SHP77 treated with DMSO at 0.1 percent for 48 hours (cell line): ENCODE results near the gene RASSF4.

Experiments used
- DNase-seq: peaks from one replicate; lab custom pipeline; 2025; lab: John Stamatoyannopoulos, UW

The RASSF4 gene

DNA sequence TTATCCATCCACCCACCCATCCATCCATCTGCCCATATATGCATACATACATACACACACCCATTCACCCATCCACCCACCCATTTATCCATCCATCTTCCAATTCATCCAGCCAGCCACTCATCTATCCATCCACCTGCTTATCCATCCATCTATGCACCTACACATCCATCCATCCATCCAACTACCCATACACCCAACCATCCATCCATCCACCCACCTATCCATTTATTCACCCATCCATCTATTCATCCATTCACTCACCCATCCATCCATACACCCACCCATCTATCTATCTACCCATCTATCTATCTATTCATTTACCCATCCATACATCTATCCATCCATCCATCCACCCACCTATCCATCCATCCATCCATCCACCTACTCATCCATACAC is 31.1 kb upstream of the RASSF4 start:
- DNase-seq: no peak

GRCh38 chr10:44929356-44930255 is 30.0 kb upstream of the RASSF4 start:
- no peak for DNase-seq

DNA sequence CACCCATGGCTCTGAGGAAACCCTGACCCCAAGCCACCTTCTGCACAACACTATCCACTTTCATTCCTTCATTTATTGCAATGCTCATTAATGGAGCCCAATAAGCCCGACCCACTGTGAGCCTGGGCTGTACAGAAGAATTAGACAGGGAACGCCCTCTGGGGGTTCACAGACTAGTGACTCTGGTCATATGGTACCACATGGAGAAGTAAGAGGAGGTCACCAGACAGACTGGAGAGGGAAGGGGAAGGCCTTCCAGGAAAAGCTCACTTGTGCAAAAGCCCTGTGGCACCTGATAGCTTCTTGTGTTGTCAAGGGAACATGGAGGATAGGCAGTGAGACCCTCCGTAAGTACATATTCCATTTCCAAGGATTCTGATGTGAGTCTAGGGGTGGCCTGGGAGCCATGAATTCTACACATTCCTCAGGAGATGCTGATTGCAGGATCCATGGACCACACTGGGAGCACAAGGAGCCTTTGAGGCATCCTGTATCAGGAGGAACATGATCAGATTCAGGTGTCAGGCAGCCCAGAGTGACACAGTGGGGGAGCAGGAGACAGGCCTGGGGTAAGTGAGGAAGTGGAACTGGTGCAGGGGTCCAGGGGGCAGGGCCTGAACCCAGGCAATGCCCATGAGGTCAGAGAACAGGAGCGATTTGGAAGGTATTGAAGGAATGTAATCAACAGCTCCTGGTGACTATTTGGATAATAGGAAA is 28.5 kb upstream of the RASSF4 start:
- DNase-seq: no peak

DNA sequence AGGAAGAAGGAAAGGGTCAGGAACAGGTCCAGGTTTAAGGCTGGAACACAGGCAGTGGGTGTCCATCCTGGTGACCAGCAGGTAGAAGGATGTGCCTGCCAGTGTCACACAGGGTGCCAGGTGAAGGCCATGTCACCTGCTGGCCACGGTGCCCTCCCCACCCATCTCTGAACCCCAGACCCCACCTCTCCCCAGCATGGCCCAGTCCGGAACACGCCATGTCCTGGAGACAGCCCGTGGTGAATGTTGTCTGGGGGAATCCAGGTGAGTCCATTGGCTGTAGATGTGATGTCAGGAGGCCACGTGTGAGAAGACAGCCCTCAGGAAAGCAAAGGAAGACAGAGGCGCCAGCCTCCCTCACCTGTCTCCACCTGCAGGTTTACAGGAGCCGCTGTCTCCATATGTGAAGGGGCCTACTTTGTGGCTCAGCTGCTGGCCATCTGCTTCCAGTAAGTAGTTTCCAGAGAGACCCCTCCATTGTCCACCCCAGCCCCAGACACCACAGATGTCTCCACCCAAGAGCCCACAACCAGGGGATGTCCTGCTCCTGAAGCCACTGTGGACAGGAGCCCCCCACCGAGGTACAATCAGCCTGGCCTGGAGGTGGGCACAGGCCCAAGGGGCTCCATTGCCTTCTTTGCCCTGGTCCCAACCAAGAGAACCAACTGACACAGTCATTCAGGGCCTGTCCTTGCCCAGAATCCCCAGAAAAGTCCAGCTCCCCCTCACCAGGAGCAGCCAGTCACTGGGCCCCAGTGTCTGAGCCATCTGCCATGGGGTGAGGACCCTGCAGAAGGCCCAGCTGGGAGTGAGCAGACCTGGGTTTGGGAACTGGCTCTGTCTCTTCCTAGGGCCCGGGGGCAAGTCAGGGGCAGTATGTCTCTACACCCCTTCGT is 27.7 kb upstream of the RASSF4 start:
- DNase-seq: no peak

DNA sequence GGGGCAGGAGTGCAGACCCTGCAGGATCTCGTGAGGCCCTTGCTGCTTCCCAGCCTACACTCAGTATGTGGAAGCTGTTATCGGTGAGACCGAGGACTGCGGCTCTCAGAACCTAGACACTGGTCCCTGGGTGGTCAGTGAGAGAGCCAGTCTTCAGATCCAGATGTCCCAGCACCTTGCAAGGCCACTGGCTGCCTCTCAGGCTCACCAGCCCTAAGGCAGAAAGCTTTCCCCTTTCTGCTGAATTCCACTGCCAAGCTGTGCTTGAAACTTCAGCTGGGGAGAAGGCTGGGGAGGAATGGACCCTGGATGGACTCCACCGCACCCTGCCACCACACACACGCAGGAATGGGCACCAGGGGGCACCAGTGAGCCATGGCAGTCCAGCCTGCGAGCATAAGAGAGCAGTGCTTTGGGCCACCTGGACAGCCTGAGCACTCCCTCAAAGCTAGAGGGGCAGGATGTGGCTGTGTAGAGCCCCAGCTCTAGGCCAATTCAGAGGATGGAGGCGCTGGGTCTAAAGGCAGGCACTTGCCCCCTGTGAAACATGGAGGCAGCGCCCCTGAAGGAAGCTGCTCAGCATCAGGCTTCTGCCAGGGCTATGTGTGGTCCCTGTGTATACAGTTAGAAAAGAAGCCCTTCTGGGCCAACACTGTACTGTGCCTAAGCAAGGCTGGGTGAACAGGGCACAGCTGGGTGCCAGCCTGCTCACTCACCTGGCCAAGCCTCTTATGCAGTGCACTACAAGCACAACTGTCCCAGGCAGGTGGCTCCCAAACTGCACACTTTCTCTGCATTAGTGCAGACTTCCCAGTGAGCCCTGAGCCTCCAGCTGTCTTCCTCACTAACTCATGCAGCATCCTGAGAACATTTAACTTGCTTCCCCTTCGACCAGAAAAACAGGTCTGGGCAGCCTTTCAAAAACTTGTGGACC is 26.8 kb upstream of the RASSF4 start:
- DNase-seq: no peak

GRCh38 chr10:44933451-44934321 is 25.9 kb upstream of the RASSF4 start:
- no peak for DNase-seq

GRCh38 chr10:44934416-44935200 is 25.0 kb upstream of the RASSF4 start:
- no peak for DNase-seq

GRCh38 chr10:44935201-44935965 is 24.2 kb upstream of the RASSF4 start:
- DNase-seq: no peak

- DNase-seq: no peak
These were observed 23.7 kb upstream of the RASSF4 start for GRCh38 chr10:44935966-44936295.

GRCh38 chr10:44936314-44936975 is 23.2 kb upstream of the RASSF4 start:
- no peak for DNase-seq

GRCh38 chr10:44937196-44938005 is 22.2 kb upstream of the RASSF4 start:
- no peak for DNase-seq

- no peak for DNase-seq
These were observed 20.6 kb upstream of the RASSF4 start for GRCh38 chr10:44938956-44939355.

DNA sequence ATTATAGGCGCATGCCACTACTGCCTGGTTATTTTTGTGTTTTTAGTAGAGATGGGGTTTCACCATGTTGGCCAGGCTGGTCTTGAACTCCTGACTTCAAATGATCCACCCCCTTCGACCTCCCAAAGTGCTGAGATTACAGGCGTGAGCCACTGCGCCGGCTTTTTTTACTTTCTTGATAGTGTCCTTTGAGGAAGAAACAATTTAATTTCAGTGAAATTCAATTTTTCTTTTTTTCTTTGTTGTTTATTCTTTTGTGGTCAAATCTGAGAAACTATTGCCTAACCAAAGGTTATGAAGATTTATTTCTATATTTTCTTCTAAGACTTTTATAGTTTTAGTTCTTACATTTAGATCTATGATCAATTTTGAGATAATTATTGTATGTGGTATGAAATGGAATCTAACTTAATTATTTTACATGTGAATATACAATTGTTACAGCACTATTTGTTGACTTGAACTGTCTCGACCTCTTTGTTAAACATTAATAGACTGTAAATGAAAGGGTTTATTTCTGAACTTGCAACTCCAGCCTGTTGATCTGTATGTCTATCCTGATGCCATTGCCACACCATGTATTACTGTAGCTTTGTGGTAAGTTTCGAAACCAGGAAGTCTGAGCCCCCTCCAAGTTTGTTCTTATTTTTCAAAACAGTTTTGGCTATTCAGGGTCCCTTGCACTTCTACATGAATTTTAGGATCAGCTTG is 19.8 kb upstream of the RASSF4 start:
- no peak for DNase-seq

DNA sequence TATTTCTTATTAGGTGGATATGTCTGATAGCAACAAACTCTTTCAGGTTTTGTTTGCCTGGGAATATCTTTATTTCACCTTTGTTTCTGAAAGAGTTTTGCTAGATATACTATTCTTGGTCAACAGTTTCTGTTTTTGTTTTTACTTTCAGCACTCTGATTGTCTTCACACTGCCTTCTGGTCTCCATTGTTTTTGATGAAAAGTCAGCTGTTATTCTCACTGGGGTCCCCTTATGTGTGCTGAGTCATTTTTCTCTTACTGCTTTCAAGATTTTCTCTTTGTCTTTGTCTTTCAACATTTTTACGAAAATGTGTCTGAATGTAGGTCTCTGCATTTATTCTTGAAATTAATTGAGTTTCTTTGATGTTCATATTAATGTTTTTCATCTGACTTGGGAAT is 15.2 kb upstream of the RASSF4 start:
- no peak for DNase-seq

DNA sequence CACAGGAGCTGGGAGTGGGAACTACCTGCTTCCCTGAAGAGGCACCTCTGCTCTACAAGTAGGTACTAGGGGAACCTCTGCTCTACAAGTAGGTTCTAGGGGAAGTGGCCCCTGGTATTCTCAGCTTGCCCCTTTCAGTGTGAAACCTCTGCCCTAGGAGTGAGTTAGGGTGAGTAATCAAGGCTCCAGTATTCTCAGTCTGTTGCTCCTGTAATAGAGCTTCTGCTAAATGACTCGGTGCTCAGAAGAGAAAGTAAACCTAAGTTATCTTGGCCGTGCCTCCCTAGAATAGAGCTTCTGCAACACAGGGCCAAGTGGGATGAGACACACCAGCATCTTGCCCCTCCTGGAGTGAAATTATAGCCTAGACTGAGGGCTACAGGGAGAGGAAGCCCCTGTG is 13.4 kb upstream of the RASSF4 start:
- DNase-seq: no peak

DNA sequence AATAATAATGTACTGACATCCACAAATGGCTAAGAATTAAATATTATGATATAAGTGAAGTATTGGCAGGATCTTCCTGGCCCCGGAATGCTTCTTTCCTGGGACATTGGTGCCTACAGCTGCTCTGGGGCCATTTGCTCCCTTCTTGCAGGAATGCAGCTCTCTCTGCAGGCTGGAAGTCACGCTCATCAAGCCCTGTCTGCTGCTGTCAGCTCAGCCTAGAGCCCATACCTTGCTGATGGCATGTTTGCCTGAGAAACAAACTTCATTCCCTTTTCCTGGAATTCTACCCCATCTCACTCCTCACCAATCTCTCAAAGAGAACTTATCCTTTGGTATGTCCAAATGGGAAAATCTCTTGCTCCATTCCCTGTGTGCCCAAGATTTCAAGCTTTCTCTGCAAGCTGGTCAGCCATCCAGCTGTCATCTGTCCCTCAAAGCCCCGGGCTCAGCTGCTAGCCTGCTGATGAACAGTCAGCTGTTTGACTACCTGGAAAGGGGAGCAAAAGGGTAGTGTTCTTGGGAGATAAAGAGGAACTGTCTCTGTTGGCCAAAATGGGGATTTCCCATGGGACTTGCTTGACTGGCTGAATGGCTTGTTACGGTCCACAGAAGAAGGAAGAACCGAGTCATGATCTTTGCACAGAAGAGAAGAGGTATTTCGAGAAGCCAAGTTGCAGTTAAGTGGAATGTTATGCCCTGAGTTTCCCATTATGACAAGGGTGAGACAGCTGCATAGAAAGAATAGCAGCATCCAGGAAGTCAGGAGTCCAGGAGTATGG is 12.0 kb upstream of the RASSF4 start:
- no peak for DNase-seq
